Neuron (in vitro differentiated cells): ENCODE results near the gene GLIS1.
"Not testable (repeated sequence)": the region's sequence is repeated elsewhere in the genome, so short reads cannot be mapped to it uniquely, and the experiment has no call there.

Experiments used
- H2AFZ ChIP-seq: one replicate; pipeline ENCODE4 v1.6.1; 2013; ENCODE audit warnings: low read depth, mild to moderate bottlenecking, inconsistent platforms, low read length, moderate library complexity
- H3K27me3 ChIP-seq: one replicate; pipeline ENCODE4 v1.6.1; 2013; ENCODE audit warnings: low read length; ENCODE audit not compliant: insufficient read depth
- H3K36me3 ChIP-seq: one replicate; pipeline ENCODE4 v1.6.1; 2013; ENCODE audit warnings: low read length; ENCODE audit not compliant: insufficient read depth
- H3K4me1 ChIP-seq: one replicate; pipeline ENCODE4 v1.6.1; 2013; ENCODE audit warnings: low read length; ENCODE audit not compliant: insufficient read depth
- H3K4me3 ChIP-seq: 2 replicates; pipeline ENCODE4 v1.5.1; 2013; ENCODE audit warnings: mild to moderate bottlenecking, low read length, moderate library complexity
- H3K9me3 ChIP-seq: one replicate; pipeline ENCODE4 v1.6.1; 2013; ENCODE audit warnings: low read length

GLIS1 gene

DNA sequence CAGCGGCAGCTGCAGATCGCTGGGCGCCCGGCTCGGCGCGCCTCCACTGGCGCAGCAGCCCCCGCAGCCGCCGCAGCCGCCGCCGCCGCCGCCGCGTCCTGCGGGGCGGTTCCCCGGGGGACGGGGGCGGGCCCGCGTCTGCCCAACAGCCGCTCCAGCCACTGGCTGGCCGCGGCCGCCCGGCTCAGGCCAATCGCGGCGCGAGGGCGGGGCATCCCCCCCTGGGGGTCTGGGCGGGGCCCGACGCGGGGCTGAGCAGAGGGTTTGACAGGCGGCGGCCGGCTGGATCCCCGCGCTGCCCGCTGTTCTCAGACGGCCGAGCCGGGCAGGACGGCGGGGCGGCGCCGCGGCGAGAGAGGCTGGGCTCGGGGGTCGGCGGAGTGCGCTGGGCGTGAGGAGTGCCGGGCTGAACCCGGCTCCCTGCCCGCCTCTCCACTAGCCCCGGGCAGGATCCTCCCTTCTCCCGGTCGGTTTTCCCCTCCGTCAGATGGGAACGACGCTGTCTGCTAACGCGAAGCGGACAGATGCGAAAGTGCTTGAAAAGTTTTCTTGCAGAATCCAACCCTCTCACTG lies at the start of gene GLIS1:
GLIS1 (minus strand) TSS at position 56 of the 573 bp plus-strand sequence. CDS start 1,100 bp downstream, outside the sequence.
- H3K4me1 ChIP-seq, result peaks cover 4% of the 10 kb centered on the region
- H3K4me3 ChIP-seq, result peak within 1 kb of the TSS; percentile 46
- peaks cover 66% of the 10 kb centered on the region for H3K27me3 ChIP-seq

DNA sequence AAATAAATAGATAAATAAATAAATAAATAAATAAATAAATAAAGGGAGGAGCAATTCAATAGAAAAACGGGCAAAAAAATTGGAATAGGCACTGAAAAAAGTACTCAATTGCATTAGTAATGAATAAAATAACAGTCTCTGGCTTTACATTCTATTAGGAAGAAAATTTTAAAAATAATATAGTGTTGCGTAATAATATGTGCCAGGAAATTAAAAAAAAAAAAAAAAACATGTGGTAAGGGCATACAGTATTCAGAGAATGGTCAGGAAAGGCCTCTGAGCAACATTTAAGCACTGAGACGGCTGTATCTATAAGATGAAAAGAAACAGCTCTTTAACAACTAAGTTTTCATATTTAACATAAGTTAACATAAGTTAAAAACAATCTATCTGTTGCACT lies 48.7 kb upstream of the GLIS1 start:
- Histone ChIP-seq H3K4me1 (no peaks in the 10 kb centered on the region), H3K9me3 (no peaks in the 10 kb centered on the region), H2AFZ (no peak overlapping the region), H3K36me3 (peaks cover 50% of the 10 kb centered on the region), H3K27me3 (no peaks in the 10 kb centered on the region), H3K4me3 (no peak overlapping the region)

More for the DNA sequence above, at the start of gene GLIS1:
- no peaks in the 10 kb centered on the region for H3K36me3 ChIP-seq
- H2AFZ ChIP-seq, result peak within 1 kb of the TSS; percentile 87
- peaks cover 5% of the 10 kb centered on the region for H3K9me3 ChIP-seq

DNA sequence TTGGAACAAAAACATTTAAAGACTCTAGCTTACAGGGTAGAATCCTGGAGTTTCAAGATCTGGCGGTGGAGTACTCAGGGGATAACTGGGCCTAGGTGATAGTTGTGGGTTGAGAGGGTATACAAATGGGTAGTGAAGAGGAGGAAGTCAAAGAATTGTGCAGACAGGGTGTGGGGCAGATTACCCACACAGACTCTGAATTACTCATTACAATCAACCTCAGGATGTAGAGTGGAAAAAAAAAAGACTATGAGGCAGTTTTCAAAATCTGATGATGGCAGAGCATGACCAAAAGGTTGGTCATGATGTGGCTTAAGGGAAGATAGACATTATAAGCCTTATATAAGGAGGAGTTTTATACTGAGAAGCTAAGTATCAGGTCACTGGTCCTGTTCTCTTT lies 44.1 kb upstream of the GLIS1 start:
- Histone ChIP-seq H2AFZ (no peak overlapping the region), H3K27me3 (no peaks in the 10 kb centered on the region), H3K36me3 (peaks cover 36% of the 10 kb centered on the region), H3K4me1 (no peaks in the 10 kb centered on the region), H3K4me3 (no peak overlapping the region), H3K9me3 (no peaks in the 10 kb centered on the region)

DNA sequence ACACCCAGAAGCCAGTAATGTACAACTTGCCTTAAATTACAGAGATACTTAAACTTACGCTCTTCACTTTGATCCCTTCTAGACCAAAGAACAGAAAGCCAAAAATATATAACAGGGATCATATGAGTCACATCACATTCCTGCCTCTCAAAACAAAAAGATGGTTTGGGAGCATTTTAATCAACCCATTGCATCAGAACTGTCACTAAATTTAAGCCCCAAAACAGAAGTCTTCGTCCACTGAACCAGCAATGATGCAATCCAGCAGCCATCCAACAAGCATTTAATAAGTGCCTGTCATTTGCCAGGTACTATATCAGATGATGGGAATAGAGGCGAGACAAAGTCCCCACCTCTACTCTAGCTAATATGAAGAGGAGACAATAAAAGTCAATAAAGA lies 42.7 kb upstream of the GLIS1 start:
- H3K27me3 ChIP-seq, result no peaks in the 10 kb centered on the region
- H3K4me3 ChIP-seq, result no peak overlapping the region
- H2AFZ ChIP-seq, result no peak overlapping the region
- no peaks in the 10 kb centered on the region for H3K4me1 ChIP-seq
- H3K36me3 ChIP-seq, result peaks cover 38% of the 10 kb centered on the region
- H3K9me3 ChIP-seq, result peaks cover 5% of the 10 kb centered on the region

DNA sequence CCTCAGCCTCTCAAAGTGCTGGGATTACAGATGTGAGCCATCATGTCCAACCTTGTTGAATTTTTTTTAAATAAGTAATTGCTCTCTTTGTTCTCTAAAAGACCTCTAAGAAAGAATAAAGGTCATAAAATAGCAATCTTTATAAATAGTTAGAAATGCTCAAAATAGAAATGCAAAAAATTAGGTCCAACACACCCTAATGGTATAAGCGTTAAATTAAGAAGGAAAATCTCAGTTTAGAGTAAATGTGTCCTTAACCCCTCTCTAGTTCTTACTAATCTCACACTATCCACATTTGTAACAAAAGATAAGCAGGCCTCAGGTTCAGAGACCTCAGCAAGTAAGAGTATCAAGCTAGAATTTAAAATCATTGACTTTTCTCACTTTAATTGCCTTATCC lies 38.3 kb upstream of the GLIS1 start:
- H3K4me3 ChIP-seq, result no peak overlapping the region
- no peaks in the 10 kb centered on the region for H3K4me1 ChIP-seq
- no peaks in the 10 kb centered on the region for H3K27me3 ChIP-seq
- peaks cover 11% of the 10 kb centered on the region for H3K36me3 ChIP-seq
- peaks cover 5% of the 10 kb centered on the region for H3K9me3 ChIP-seq
- H2AFZ ChIP-seq, result no peak overlapping the region

DNA sequence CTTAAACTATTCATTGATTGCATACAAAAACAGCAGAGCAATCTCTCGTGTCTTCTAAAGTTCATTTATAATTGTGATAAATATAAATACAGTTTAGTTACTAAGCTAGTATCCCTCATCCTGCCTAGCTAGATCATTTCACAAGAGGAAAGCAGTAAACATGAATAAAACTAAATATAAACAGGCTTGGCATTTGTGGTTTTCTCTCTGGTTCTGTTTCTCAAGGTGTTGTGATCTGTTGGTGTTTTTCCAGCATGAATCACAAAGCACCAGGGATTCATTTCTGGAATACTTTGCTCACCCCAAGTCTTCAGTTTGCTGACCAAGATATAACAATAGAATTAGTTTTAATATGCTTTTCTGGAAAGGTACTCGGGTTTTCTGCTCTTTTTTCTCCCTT lies 32.7 kb upstream of the GLIS1 start:
- no peaks in the 10 kb centered on the region for H3K27me3 ChIP-seq
- H3K4me1 ChIP-seq, result no peaks in the 10 kb centered on the region
- no peaks in the 10 kb centered on the region for H3K9me3 ChIP-seq
- H2AFZ ChIP-seq, result no peak overlapping the region
- no peak overlapping the region for H3K4me3 ChIP-seq
- H3K36me3 ChIP-seq, result peaks cover 27% of the 10 kb centered on the region

DNA sequence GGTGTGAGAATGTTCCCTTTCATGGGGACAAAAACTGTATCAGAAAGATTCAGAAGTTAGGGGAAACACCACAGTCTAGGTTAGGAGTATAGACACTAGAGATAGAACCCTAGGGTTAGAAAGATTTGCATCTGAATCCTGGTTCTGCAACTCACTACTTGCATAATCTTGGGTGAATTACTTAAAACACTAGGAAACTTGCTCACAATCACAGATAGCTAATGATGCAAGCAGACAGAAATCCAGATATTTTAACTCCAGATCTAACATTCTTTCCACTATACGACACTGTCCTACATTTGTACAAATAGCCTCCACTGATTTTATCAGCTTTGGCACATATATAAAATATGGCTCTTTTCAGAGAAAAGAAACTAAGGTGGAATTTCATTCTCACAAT lies 30.8 kb upstream of the GLIS1 start:
- Histone ChIP-seq H3K4me3 (no peak overlapping the region), H2AFZ (no peak overlapping the region), H3K27me3 (no peaks in the 10 kb centered on the region), H3K36me3 (peaks cover 31% of the 10 kb centered on the region), H3K4me1 (no peaks in the 10 kb centered on the region), H3K9me3 (no peaks in the 10 kb centered on the region)

DNA sequence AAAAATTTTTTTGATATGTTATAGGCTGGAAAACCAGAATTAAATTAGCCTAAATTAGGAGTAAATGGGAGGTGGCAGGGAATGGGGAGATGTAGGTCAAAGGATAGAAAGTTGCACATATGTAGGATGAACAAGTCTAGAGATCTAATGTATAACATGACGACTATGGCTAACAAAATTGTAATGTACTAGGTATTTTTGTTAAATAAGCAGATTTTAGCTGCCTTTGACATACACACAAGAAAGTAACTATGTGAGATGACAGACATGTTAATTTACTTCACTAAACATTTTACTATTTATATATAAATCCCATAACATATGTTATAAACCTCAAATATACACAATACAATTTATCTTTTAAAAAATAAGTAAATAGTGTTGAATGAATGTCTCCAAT lies 30.2 kb upstream of the GLIS1 start:
- H3K4me3 ChIP-seq, result no peak overlapping the region
- H3K36me3 ChIP-seq, result peaks cover 31% of the 10 kb centered on the region
- H2AFZ ChIP-seq, result no peak overlapping the region
- H3K9me3 ChIP-seq, result no peaks in the 10 kb centered on the region
- no peaks in the 10 kb centered on the region for H3K4me1 ChIP-seq
- H3K27me3 ChIP-seq, result no peaks in the 10 kb centered on the region

DNA sequence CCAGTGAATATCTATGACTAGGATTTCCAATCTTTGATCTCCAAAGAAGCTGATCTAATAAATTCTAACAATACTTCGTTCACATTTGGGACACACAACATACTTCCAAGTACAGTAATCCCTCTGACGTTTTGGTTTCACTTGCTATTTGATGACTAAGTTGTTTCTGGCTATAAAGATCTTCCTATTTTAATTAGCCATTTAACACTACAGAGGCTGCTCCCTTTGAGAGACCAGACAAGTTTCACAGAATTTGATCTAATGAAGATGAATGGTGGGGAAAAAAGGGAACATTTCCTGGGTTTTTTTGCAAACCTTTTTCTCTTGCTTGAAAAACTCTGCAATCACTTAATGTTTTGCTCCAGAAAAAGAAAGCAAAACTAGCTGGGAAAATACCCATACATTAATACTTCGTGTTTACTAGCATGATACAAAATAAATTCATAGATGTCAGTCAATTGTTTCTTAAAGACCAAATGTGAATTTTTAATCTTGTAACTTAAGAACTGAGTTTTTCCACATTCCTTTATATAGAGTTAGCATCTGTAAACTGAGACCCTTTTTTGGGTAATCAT lies 28.0 kb upstream of the GLIS1 start:
- H2AFZ ChIP-seq, result no peak overlapping the region
- H3K4me1 ChIP-seq, result no peaks in the 10 kb centered on the region
- H3K4me3 ChIP-seq, result no peak overlapping the region
- no peaks in the 10 kb centered on the region for H3K9me3 ChIP-seq
- no peaks in the 10 kb centered on the region for H3K27me3 ChIP-seq
- peaks cover 29% of the 10 kb centered on the region for H3K36me3 ChIP-seq

DNA sequence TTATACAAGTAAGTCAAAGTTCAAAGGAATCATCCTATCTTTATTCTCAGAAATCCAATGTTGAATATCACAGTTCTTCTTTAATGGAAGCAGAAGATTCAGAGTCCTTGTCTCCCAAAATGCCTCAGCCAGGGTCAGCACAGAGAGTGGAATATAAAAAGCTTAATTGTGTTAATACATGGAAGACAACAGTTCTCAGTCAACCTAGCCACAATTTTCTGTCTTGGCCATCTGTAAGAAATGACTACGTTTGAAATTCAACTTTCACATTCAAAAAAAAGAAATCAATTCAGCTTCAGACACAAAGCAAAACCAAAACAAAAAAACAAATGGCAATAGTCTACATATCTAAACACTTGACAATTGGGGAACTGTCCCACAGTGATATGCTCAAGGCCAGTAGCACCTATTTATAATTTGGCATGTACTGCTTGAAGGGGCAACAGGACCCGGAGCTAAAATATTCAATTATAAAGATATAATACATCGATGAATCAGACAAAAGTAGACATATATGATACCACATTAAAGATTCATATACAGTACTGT lies 27.3 kb upstream of the GLIS1 start:
- no peak overlapping the region for H2AFZ ChIP-seq
- H3K9me3 ChIP-seq, result no peaks in the 10 kb centered on the region
- no peaks in the 10 kb centered on the region for H3K4me1 ChIP-seq
- H3K36me3 ChIP-seq, result peaks cover 24% of the 10 kb centered on the region
- no peaks in the 10 kb centered on the region for H3K27me3 ChIP-seq
- no peak overlapping the region for H3K4me3 ChIP-seq

DNA sequence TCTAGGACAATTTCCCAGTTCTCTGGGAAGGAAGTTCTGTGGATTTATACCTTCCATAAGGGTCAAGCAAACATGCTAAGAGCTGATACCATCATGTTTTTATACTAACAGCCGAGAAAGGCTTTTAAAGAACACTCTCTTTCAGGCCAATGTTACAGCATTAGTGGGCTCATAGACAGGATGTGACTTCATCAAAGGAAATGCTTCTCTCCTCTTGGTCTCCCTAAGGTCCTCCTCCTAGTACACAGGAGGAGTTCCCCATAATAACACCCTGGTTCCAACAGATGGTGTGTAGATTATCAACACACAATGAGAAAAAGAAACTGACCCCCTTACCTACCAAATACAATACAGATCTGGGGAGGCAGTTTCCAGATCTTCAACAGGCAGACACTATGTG lies 26.7 kb upstream of the GLIS1 start:
- H3K4me1 ChIP-seq, result no peaks in the 10 kb centered on the region
- H3K4me3 ChIP-seq, result no peak overlapping the region
- H3K27me3 ChIP-seq, result no peaks in the 10 kb centered on the region
- H2AFZ ChIP-seq, result no peak overlapping the region
- no peaks in the 10 kb centered on the region for H3K9me3 ChIP-seq
- peaks cover 19% of the 10 kb centered on the region for H3K36me3 ChIP-seq

DNA sequence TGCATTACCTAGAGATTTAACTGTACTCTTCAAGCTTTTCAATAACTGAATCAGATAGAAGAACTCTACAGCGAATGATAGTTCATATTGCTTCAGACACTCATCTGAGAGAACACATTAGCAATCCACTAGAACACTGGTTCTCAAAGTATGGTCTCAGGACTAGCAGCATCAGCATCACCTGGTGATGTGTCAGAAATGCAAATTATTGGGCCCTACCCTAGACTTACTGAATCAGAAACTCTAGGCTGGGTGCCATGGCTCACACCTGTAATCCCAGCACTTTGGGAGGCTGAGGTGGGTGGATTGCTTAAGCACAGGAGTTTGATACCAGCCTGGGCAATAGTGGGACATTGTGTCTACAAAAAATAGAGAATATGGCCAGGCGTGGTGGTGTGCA lies 24.9 kb upstream of the GLIS1 start:
- Histone ChIP-seq H3K27me3 (no peaks in the 10 kb centered on the region), H3K4me3 (no peak overlapping the region), H3K9me3 (no peaks in the 10 kb centered on the region), H2AFZ (no peak overlapping the region), H3K36me3 (peaks cover 12% of the 10 kb centered on the region), H3K4me1 (no peaks in the 10 kb centered on the region)

DNA sequence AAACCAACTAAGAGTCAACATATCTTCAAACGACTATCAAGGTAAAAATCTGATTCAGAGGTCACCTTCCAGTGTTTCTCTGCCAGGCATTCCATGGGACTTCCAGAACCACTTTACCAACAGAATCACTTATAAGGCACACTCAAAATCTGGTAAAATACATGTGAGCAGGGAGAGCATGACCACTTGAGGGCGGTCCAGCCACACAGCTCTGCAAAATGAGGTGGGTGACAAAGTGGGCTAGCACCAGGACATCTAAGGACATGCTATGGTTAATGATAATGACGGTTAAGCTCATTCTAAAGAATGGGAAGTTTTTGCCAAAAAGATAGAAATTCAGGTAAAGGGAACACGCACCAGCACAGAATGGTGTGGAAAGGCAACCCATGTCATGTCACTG lies 24.5 kb upstream of the GLIS1 start:
- Histone ChIP-seq H3K27me3 (no peaks in the 10 kb centered on the region), H3K4me1 (no peaks in the 10 kb centered on the region), H3K4me3 (no peak overlapping the region), H3K36me3 (peaks cover 11% of the 10 kb centered on the region), H3K9me3 (no peaks in the 10 kb centered on the region), H2AFZ (no peak overlapping the region)

DNA sequence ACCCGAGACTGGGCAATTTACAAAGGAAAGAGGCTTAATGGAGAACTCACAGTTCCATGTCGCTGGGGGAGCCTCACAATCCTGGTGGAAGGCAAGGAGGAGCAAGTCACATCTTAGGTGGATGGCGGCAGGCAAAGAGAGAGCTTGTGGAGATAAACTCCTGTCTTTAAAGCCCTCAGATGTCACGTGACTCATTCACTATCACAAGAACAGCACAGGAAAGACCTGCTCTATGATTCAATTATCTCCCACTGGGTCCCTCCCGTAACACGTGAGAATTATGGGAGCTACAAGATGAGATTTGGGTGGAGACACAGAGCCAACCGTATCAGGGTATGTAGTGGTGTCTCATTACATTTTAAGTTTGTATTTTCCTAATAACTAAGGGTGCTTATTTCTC lies 21.5 kb upstream of the GLIS1 start:
- H3K9me3 ChIP-seq, H3K4me1 ChIP-seq, H3K27me3 ChIP-seq, H2AFZ ChIP-seq, H3K4me3 ChIP-seq, H3K36me3 ChIP-seq: not testable (repeated sequence)
